RPMI7951 (cell line): Measurements from ENCODE around the gene SUMO2. TPM values are rescaled to one million over a fixed set of nuclear protein-coding genes. Genes with fewer than 3 reads are reported as not detected.
"Not testable (repeated sequence)": the region's sequence is repeated elsewhere in the genome, so short reads cannot be mapped to it uniquely, and the experiment has no call there.

ENCODE experiments used
- DNase-seq: peaks from one replicate; pipeline ENCODE4 v3.0.0-alpha.2; 2012; ENCODE audit warnings: low read depth
- total RNA-seq: library from RNA; depleted of rRNA; stranded (reverse); fragments of >200 nt; shearing (Covaris generic); gene quantifications from 2 replicates; pipeline ENCODE4 v1.2.3, GENCODE V29; 2014; rRNA removed

The SUMO2 gene
- total RNA-seq, result 128 and 141 TPM in 2 replicates

GRCh38 chr17:75182569-75183436 lies at the start of gene SUMO2:
Gene SUMO2, minus strand, starts transcription at chr17:75182959. Its CDS starts 125 bp downstream, at chr17:75182834.
- DNase-seq, result peak; percentile 91

- no peak for DNase-seq
These were observed 49.1 kb upstream of the SUMO2 start for GRCh38 chr17:75231741-75232464.

GRCh38 chr17:75231071-75231470 lies 48.3 kb upstream of the SUMO2 start:
- no peak for DNase-seq

GRCh38 chr17:75228847-75229246 lies 46.1 kb upstream of the SUMO2 start:
- DNase-seq, result no peak

GRCh38 chr17:75228305-75228704 lies 45.5 kb upstream of the SUMO2 start:
- DNase-seq, result no peak

- DNase-seq, result no peak
These were observed 45.0 kb upstream of the SUMO2 start for GRCh38 chr17:75227729-75228128.

- DNase-seq, result no peak
These were observed 42.3 kb upstream of the SUMO2 start for GRCh38 chr17:75225016-75225415.

GRCh38 chr17:75219815-75220214 lies 37.1 kb upstream of the SUMO2 start:
- DNase-seq, result no peak

- DNase-seq, result no peak
These were observed 35.4 kb upstream of the SUMO2 start for GRCh38 chr17:75218131-75218530.

GRCh38 chr17:75209061-75209460 lies 26.3 kb upstream of the SUMO2 start:
- no peak for DNase-seq

- DNase-seq, result no peak
These were observed 25.4 kb upstream of the SUMO2 start for GRCh38 chr17:75208161-75208560.

- DNase-seq, result no peak
These were observed 25.0 kb upstream of the SUMO2 start for GRCh38 chr17:75207760-75208159.

GRCh38 chr17:75207050-75207407 lies 24.3 kb upstream of the SUMO2 start:
- DNase-seq, result not testable (repeated sequence)

- no peak for DNase-seq
These were observed 23.0 kb upstream of the SUMO2 start for GRCh38 chr17:75205793-75206163.

GRCh38 chr17:75205037-75205792 lies 22.5 kb upstream of the SUMO2 start, which contains the start of gene NUP85:
Gene NUP85, plus strand, starts transcription at chr17:75205679. Its CDS starts 83 bp downstream, at chr17:75205762.
- DNase-seq, result peak; percentile 93

- no peak for DNase-seq
These were observed 17.3 kb upstream of the SUMO2 start for GRCh38 chr17:75199886-75200618.

- peak; percentile 56 for DNase-seq
These were observed 12.1 kb upstream of the SUMO2 start for GRCh38 chr17:75194879-75195278.

GRCh38 chr17:75191584-75191983 lies 8.8 kb upstream of the SUMO2 start:
- peak; percentile 24 for DNase-seq

GRCh38 chr17:75188614-75189013 lies 5.9 kb upstream of the SUMO2 start:
- no peak for DNase-seq

- DNase-seq, result no peak
These were observed 1.5 kb upstream of the SUMO2 start for GRCh38 chr17:75183999-75184884.

- DNase-seq, result no peak
These were observed 515 bp downstream of the SUMO2 start for GRCh38 chr17:75182319-75182568.
